Activated CD8-positive, alpha-beta memory T cell treated with anti-CD3 and anti-CD28 coated beads, Interleukin-2, amount 10 ng/mL, durations not matched to agents 7 days and 5 days (primary cell): ENCODE measurements around the gene LY6G5C. TPM values are rescaled to one million over a fixed set of nuclear protein-coding genes. Genes with fewer than 3 reads are reported as not detected.

Experiments
- ATAC-seq: fragments of 150-1000 bp; cut with Tn5 transposase; one replicate; pipeline ENCODE4 v1.10.0; 2021; ENCODE audit warnings: moderate library complexity
- CTCF ChIA-PET: fragments of 350-600 bp; sonication (Branson Sonifier 250); formaldehyde crosslinking; loops from one replicate; lab custom pipeline; 2021; ENCODE audit warnings: antibody characterized with exemption; lab: Charles Lee
- DNase-seq: peaks from one replicate; pipeline ENCODE4 v3.0.0-alpha.2; 2020
- H3K27ac Mint-ChIP-seq: one replicate; pipeline ENCODE4 v1.8.0; 2021; ENCODE audit warnings: mild to moderate bottlenecking, mixed read lengths
- H3K27me3 Mint-ChIP-seq: one replicate; pipeline ENCODE4 v1.8.0; 2021; ENCODE audit warnings: mixed read lengths
- H3K36me3 Mint-ChIP-seq: one replicate; pipeline ENCODE4 v1.8.0; 2021; ENCODE audit warnings: mild to moderate bottlenecking, mixed read lengths
- H3K4me1 Mint-ChIP-seq: one replicate; pipeline ENCODE4 v1.8.0; 2021; ENCODE audit warnings: mixed read lengths
- H3K4me3 Mint-ChIP-seq: one replicate; pipeline ENCODE4 v1.8.0; 2021; ENCODE audit warnings: mild to moderate bottlenecking, moderate library complexity, mixed read lengths
- H3K9me3 Mint-ChIP-seq: one replicate; pipeline ENCODE4 v1.8.0; 2022; ENCODE audit warnings: low read depth, mixed read lengths
- total RNA-seq, 2 experiments: library from RNA; stranded (reverse); gene quantifications; one replicate each; pipeline ENCODE4 v1.2.3, GENCODE V29; 2021

Gene LY6G5C
- total RNA-seq, 2 experiments from 2014 or later, result 2.6 to 3.8 TPM

- Mint-ChIP-seq H3K27me3 (peaks cover 3% of the 10 kb centered on the region), H3K9me3 (no peaks in the 10 kb centered on the region)
Measured at GRCh38 chr6:31722173-31722572, 41.3 kb upstream of the LY6G5C start.

GRCh38 chr6:31721351-31722020, 40.6 kb upstream of the LY6G5C start, which contains the start of gene LY6G6C:
Gene LY6G6C (minus strand): TSS chr6:31721746. CDS start chr6:31721679, 67 bp downstream.
- Mint-ChIP-seq H3K27ac (no peak within 1 kb of the TSS), H3K4me1 (peaks cover 23% of the 10 kb centered on the region), H3K36me3 (no peaks in the 10 kb centered on the region), H3K4me3 (no peak within 1 kb of the TSS), H3K27me3 (peaks cover 3% of the 10 kb centered on the region), H3K9me3 (no peaks in the 10 kb centered on the region)
- DNase-seq (no peak), ATAC-seq (no peak)
- CTCF ChIA-PET, result interaction anchor here (2.2 kb wide), 1 partner anchor 17 kb away, joined by 8 read pairs; no protein-coding TSS in a partner anchor

More at GRCh38 chr6:31722173-31722572, 41.3 kb upstream of the LY6G5C start:
- CTCF ChIA-PET, result interaction anchor here (2.2 to 2.3 kb wide), 3 partner anchors 16 to 69 kb away, joined by 6 to 8 read pairs (median 7); no protein-coding TSS in a partner anchor
- DNase-seq (no peak), ATAC-seq (no peak)
- Mint-ChIP-seq H3K4me1 (peaks cover 29% of the 10 kb centered on the region), H3K4me3 (no peak overlapping the region), H3K27ac (no peak overlapping the region), H3K36me3 (peaks cover 5% of the 10 kb centered on the region)

GRCh38 chr6:31720196-31720770, 39.4 kb upstream of the LY6G5C start:
- ATAC-seq (no peak), DNase-seq (no peak)
- Mint-ChIP-seq H3K27ac (no peak overlapping the region), H3K9me3 (no peaks in the 10 kb centered on the region), H3K4me1 (peaks cover 13% of the 10 kb centered on the region), H3K4me3 (no peak overlapping the region), H3K36me3 (no peaks in the 10 kb centered on the region), H3K27me3 (peaks cover 3% of the 10 kb centered on the region)
- CTCF ChIA-PET, result interaction anchor here (0.9 kb wide), 1 partner anchor 71 kb away, joined by 3 read pairs; no protein-coding TSS in a partner anchor

- Mint-ChIP-seq H3K36me3 (no peaks in the 10 kb centered on the region), H3K4me3 (no peak overlapping the region)
- CTCF ChIA-PET, result interaction anchor here (1.0 to 1.5 kb wide), 2 partner anchors 8 to 51 kb away, joined by 3 read pairs; no protein-coding TSS in a partner anchor
Measured at GRCh38 chr6:31719001-31719400, 38.1 kb upstream of the LY6G5C start.

GRCh38 chr6:31718265-31718664, 37.4 kb upstream of the LY6G5C start:
- DNase-seq (no peak), ATAC-seq (no peak)
- Mint-ChIP-seq H3K4me1 (peaks cover 5% of the 10 kb centered on the region), H3K36me3 (no peaks in the 10 kb centered on the region), H3K27me3 (peaks cover 8% of the 10 kb centered on the region), H3K4me3 (no peak overlapping the region), H3K9me3 (no peaks in the 10 kb centered on the region), H3K27ac (no peak overlapping the region)
- CTCF ChIA-PET, result interaction anchor here (1.5 kb wide), 1 partner anchor 9 kb away, joined by 3 read pairs; no protein-coding TSS in a partner anchor

More at GRCh38 chr6:31719001-31719400, 38.1 kb upstream of the LY6G5C start:
- Mint-ChIP-seq H3K4me1 (peaks cover 9% of the 10 kb centered on the region), H3K9me3 (no peaks in the 10 kb centered on the region), H3K27me3 (peaks cover 7% of the 10 kb centered on the region), H3K27ac (no peak overlapping the region)
- ATAC-seq, result no peak
- no peak for DNase-seq

- CTCF ChIA-PET, result interaction anchor here (1.5 kb wide), 2 partner anchors 10 to 113 kb away, joined by 3 read pairs; no protein-coding TSS in a partner anchor
- Mint-ChIP-seq H3K9me3 (no peaks in the 10 kb centered on the region), H3K36me3 (no peaks in the 10 kb centered on the region)
Measured at GRCh38 chr6:31717499-31718222, 36.8 kb upstream of the LY6G5C start.

GRCh38 chr6:31715022-31715958, 34.4 kb upstream of the LY6G5C start, which contains the start of gene LY6G6D:
Gene LY6G6D (plus strand): TSS chr6:31715348. CDS start chr6:31715356, 8 bp downstream.
- no peak within 1 kb of the TSS for H3K4me3 Mint-ChIP-seq
- peaks cover 9% of the 10 kb centered on the region for H3K27me3 Mint-ChIP-seq
- no peak within 1 kb of the TSS for H3K27ac Mint-ChIP-seq
- H3K4me1 Mint-ChIP-seq, result peaks cover 14% of the 10 kb centered on the region
- no peak for ATAC-seq
- CTCF ChIA-PET, result interaction anchor here (0.9 to 1.4 kb wide), 5 partner anchors 8 to 107 kb away, joined by 3 to 4 read pairs (median 3); partner anchors contain the start of genes MPIG6B and MSH5
- H3K9me3 Mint-ChIP-seq, result no peaks in the 10 kb centered on the region
- DNase-seq, result no peak
- no peaks in the 10 kb centered on the region for H3K36me3 Mint-ChIP-seq

More at GRCh38 chr6:31717499-31718222, 36.8 kb upstream of the LY6G5C start:
- ATAC-seq (no peak), DNase-seq (no peak)
- peaks cover 10% of the 10 kb centered on the region for H3K27me3 Mint-ChIP-seq
- H3K4me1 Mint-ChIP-seq, result peaks cover 3% of the 10 kb centered on the region
- H3K27ac Mint-ChIP-seq, result no peak overlapping the region
- no peak overlapping the region for H3K4me3 Mint-ChIP-seq

- no peak overlapping the region for H3K27ac Mint-ChIP-seq
- CTCF ChIA-PET, result interaction anchor here (0.9 to 1.4 kb wide), 6 partner anchors 9 to 108 kb away, joined by 3 to 4 read pairs (median 4); partner anchors contain the start of genes ABHD16A, MPIG6B and MSH5
- ATAC-seq (no peak), DNase-seq (no peak)
- H3K27me3 Mint-ChIP-seq, result peaks cover 7% of the 10 kb centered on the region
- no peaks in the 10 kb centered on the region for H3K9me3 Mint-ChIP-seq
- H3K4me1 Mint-ChIP-seq, result peaks cover 16% of the 10 kb centered on the region
- H3K36me3 Mint-ChIP-seq, result no peaks in the 10 kb centered on the region
- no peak overlapping the region for H3K4me3 Mint-ChIP-seq
Measured at GRCh38 chr6:31713991-31714684, 33.3 kb upstream of the LY6G5C start.

GRCh38 chr6:31713465-31713864, 32.6 kb upstream of the LY6G5C start:
- ATAC-seq, result no peak
- H3K27me3 Mint-ChIP-seq, result peaks cover 7% of the 10 kb centered on the region
- no peaks in the 10 kb centered on the region for H3K9me3 Mint-ChIP-seq
- H3K4me3 Mint-ChIP-seq, result no peak overlapping the region
- H3K36me3 Mint-ChIP-seq, result no peaks in the 10 kb centered on the region
- peaks cover 16% of the 10 kb centered on the region for H3K4me1 Mint-ChIP-seq
- DNase-seq, result no peak
- H3K27ac Mint-ChIP-seq, result no peak overlapping the region
- CTCF ChIA-PET, result interaction anchor here (0.9 kb wide), 1 partner anchor 12 kb away, joined by 3 read pairs; no protein-coding TSS in a partner anchor

GRCh38 chr6:31712296-31712695, 31.4 kb upstream of the LY6G5C start:
- CTCF ChIA-PET, result interaction anchor here (0.5 to 1.0 kb wide), 2 partner anchors 28 to 58 kb away, joined by 3 read pairs; no protein-coding TSS in a partner anchor
- no peak overlapping the region for H3K27ac Mint-ChIP-seq
- no peaks in the 10 kb centered on the region for H3K9me3 Mint-ChIP-seq
- no peaks in the 10 kb centered on the region for H3K36me3 Mint-ChIP-seq
- ATAC-seq (peak; percentile 37), DNase-seq (no peak)
- H3K4me1 Mint-ChIP-seq, result peaks cover 16% of the 10 kb centered on the region
- H3K4me3 Mint-ChIP-seq, result no peak overlapping the region
- H3K27me3 Mint-ChIP-seq, result peaks cover 7% of the 10 kb centered on the region

- CTCF ChIA-PET, result interaction anchor here (0.9 to 1.3 kb wide), 2 partner anchors 19 kb away, joined by 3 to 5 read pairs; no protein-coding TSS in a partner anchor
- peaks cover 16% of the 10 kb centered on the region for H3K4me1 Mint-ChIP-seq
- no peak overlapping the region for H3K4me3 Mint-ChIP-seq
- H3K27me3 Mint-ChIP-seq, result peaks cover 7% of the 10 kb centered on the region
- H3K9me3 Mint-ChIP-seq, result no peaks in the 10 kb centered on the region
- ATAC-seq (peak; percentile 63), DNase-seq (no peak)
- H3K36me3 Mint-ChIP-seq, result no peaks in the 10 kb centered on the region
- no peak overlapping the region for H3K27ac Mint-ChIP-seq
Measured at GRCh38 chr6:31711233-31711632, 30.4 kb upstream of the LY6G5C start.
